K562 (cell line): Measurements from ENCODE around the gene MUSK. TPM values are rescaled to one million over a fixed set of nuclear protein-coding genes. Genes with fewer than 3 reads are reported as not detected.

Experiments used
- ATAC-seq: fragments of 200-7000 bp; cut with Tn5 transposase; 3 replicates; pipeline ENCODE4 v1.9.1; 2020; ENCODE audit warnings: moderate library complexity
- BruUV-seq: library from RNA; stranded (reverse); fragments of 400-500 nt; replicated peaks from 2 replicates; lab custom pipeline; 2021; lab: Mats Ljungman, UMichigan
- CTCF ChIA-PET: fragments of 300-600 bp; formaldehyde crosslinking; extraction: SDS; loops from one replicate; lab custom pipeline; 2021; ENCODE audit warnings: low intra/inter-chr PET ratio; lab: Yijun Ruan, JAX
- POLR2A ChIA-PET: fragments of 300-600, 350-650 bp; sonication (Branson Sonifier 250); formaldehyde crosslinking; extraction: SDS; loops from one replicate; lab custom pipeline; 2021; ENCODE audit warnings: antibody characterized with exemption, inconsistent platforms; lab: Yijun Ruan, JAX
- DNase-seq, 4 experiments: peaks; one replicate each; pipeline versions ENCODE4 v3.0.0 to v3.0.0-alpha.2; 2011 to 2018; ENCODE audit warnings: low spot score in 3 of 4, mixed read lengths in 3 of 4; ENCODE audit errors: extremely low read depth in 1 of 4
- FAIRE-seq: peaks from 2 replicates; lab custom pipeline; 2011; peaks lifted over from hg19 to GRCh38; lab: Jason Lieb, UNC
- H2AFZ ChIP-seq: 2 replicates; pipeline ENCODE4 v1.6.0; 2011; ENCODE audit warnings: low read depth, low read length, control low read depth, inconsistent platforms
- H3K27ac ChIP-seq: fragments of 200-600 bp; 3 replicates; pipeline ENCODE4 v1.8.0; 2011; ENCODE audit warnings: low read depth, mild to moderate bottlenecking, control low read depth, inconsistent platforms, low read length, moderate library complexity, mixed read lengths; ENCODE audit errors: extremely low read depth
- H3K27me3 ChIP-seq, 2 experiments: fragments of 300-600 bp in 1 of 2; 2 replicates in 1 of 2; 3 replicates in 1 of 2; pipeline versions ENCODE4 v1.6.0 to v1.8.0; 2011; ENCODE audit warnings: inconsistent platforms in 2 of 2, low read length in 2 of 2, mild to moderate bottlenecking in 1 of 2, mixed read lengths in 1 of 2, moderate library complexity in 1 of 2; ENCODE audit not compliant: control insufficient read depth in 2 of 2, insufficient read depth in 2 of 2
- H3K36me3 ChIP-seq: fragments of 300-600 bp; 3 replicates; pipeline ENCODE4 v1.8.0; 2011; ENCODE audit warnings: mild to moderate bottlenecking, low read length, inconsistent platforms; ENCODE audit not compliant: control insufficient read depth, insufficient read depth
- H3K4me1 ChIP-seq, 2 experiments: fragments of 200-600 bp in 1 of 2; replicated peaks in 1 of 2; 2 replicates in 1 of 2; 3 replicates in 1 of 2; pipeline versions ENCODE4 v1.5.1 to v1.8.0; 2011; ENCODE audit warnings: inconsistent platforms in 2 of 2, low read length in 2 of 2, mild to moderate bottlenecking in 1 of 2, mixed read lengths in 1 of 2, moderate library complexity in 1 of 2; ENCODE audit not compliant: control insufficient read depth in 2 of 2, insufficient read depth in 2 of 2
- H3K4me2 ChIP-seq: 2 replicates; pipeline ENCODE4 v1.6.1; 2011; ENCODE audit warnings: low read length, control low read depth, inconsistent platforms, mixed read lengths; ENCODE audit not compliant: insufficient read depth
- H3K4me3 ChIP-seq: fragments of 200-600 bp; sonication (generic), shearing (Covaris generic); 2 replicates; pipeline ENCODE4 v1.5.1; 2016; ENCODE audit warnings: control low read depth, inconsistent platforms
- H3K79me2 ChIP-seq: fragments of 200-600 bp; 3 replicates; pipeline ENCODE4 v1.8.0; 2011; ENCODE audit warnings: low read length, inconsistent platforms; ENCODE audit not compliant: control insufficient read depth, insufficient read depth
- H3K9ac ChIP-seq, 2 experiments: 2 replicates each; pipeline versions ENCODE4 v1.6.0 to v1.6.1; 2011; ENCODE audit warnings: low read depth in 2 of 2, low read length in 2 of 2, control low read depth in 1 of 2, inconsistent platforms in 1 of 2, mild to moderate bottlenecking in 1 of 2, mixed read lengths in 1 of 2; ENCODE audit not compliant: insufficient read depth in 1 of 2
- H3K9me1 ChIP-seq: one replicate; pipeline ENCODE4 v1.6.0; 2011; ENCODE audit warnings: inconsistent platforms, mild to moderate bottlenecking, low read length, moderate library complexity; ENCODE audit not compliant: control insufficient read depth, insufficient read depth
- H3K9me3 ChIP-seq: replicated peaks from 2 replicates; pipeline ENCODE4 v1.5.1; 2011; ENCODE audit warnings: low read depth, low read length, inconsistent platforms; ENCODE audit not compliant: control insufficient read depth, insufficient read depth
- H4K20me1 ChIP-seq: replicated peaks from 2 replicates; pipeline ENCODE4 v1.6.1; 2011; ENCODE audit warnings: low read length, inconsistent platforms, mixed read lengths; ENCODE audit not compliant: control insufficient read depth, insufficient read depth
- ARID2 ChIP-seq: fragments of 450-650 bp; IDR thresholded peaks from 2 replicates; pipeline ENCODE4 v1.6.1; 2017; ENCODE audit warnings: antibody characterized with exemption, mild to moderate bottlenecking
- BRD9 ChIP-seq: fragments of 450-650 bp; IDR thresholded peaks from 2 replicates; pipeline ENCODE4 v1.6.1; 2018; ENCODE audit warnings: low read depth; ENCODE audit not compliant: partially characterized antibody
- CCNT2 ChIP-seq: IDR thresholded peaks from 2 replicates; pipeline ENCODE4 v1.6.1; 2011; ENCODE audit warnings: borderline replicate concordance, low read depth, mild to moderate bottlenecking, moderate library complexity, mixed read lengths, low read length; ENCODE audit not compliant: insufficient read length; ENCODE audit errors: extremely low read depth
- CREB3L1 ChIP-seq: fragments of 450-650 bp; IDR thresholded peaks from 2 replicates; pipeline ENCODE4 v1.6.1; 2014; ENCODE audit warnings: low read depth, mild to moderate bottlenecking, moderate library complexity, borderline replicate concordance
- DACH1 ChIP-seq: fragments of 450-650 bp; IDR thresholded peaks from 2 replicates; pipeline ENCODE4 v1.6.1; 2018; ENCODE audit not compliant: partially characterized antibody
- EWSR1 ChIP-seq: fragments of 450-650 bp; IDR thresholded peaks from 2 replicates; pipeline ENCODE4 v1.6.1; 2018; ENCODE audit warnings: borderline replicate concordance, mild to moderate bottlenecking, low read depth, moderate library complexity; ENCODE audit not compliant: partially characterized antibody
- GMEB1 ChIP-seq: fragments of 250-450 bp; sonication (Bioruptor Pico); IDR thresholded peaks from 2 replicates; pipeline ENCODE4 v1.4.0; 2020; ENCODE audit warnings: mild to moderate bottlenecking
- HDAC6 ChIP-seq: IDR thresholded peaks from 2 replicates; pipeline ENCODE4 v1.6.1; 2012; ENCODE audit warnings: low read depth, mild to moderate bottlenecking, control low read depth, inconsistent platforms, low read length, moderate library complexity
- HDAC8 ChIP-seq: fragments of 450-650 bp; IDR thresholded peaks from 2 replicates; pipeline ENCODE4 v1.6.1; 2016; ENCODE audit warnings: mild to moderate bottlenecking, missing genetic modification characterization, moderate library complexity, missing compliant biosample characterization
- HLTF ChIP-seq: fragments of 450-650 bp; IDR thresholded peaks from 2 replicates; pipeline ENCODE4 v1.6.1; 2016
- JUND ChIP-seq, 2 experiments: IDR thresholded peaks; 2 replicates in 1 of 2; 3 replicates in 1 of 2; pipeline ENCODE4 v1.6.1; 2011; ENCODE audit warnings: borderline replicate concordance in 2 of 2, low read depth in 2 of 2, low read length in 2 of 2, improper control_type of control experiment in 1 of 2, missing biosample characterization in 1 of 2, missing genetic modification characterization in 1 of 2, missing genetic modification reagents in 1 of 2
- MECOM ChIP-seq: fragments of 250-450 bp; sonication (Bioruptor Pico); IDR thresholded peaks from 2 replicates; pipeline ENCODE4 v1.8.0; 2022; ENCODE audit warnings: inconsistent platforms
- NCOA6 ChIP-seq: fragments of 450-650 bp; IDR thresholded peaks from 2 replicates; pipeline ENCODE4 v1.6.1; 2017; ENCODE audit warnings: mild to moderate bottlenecking
- NR2C1 ChIP-seq, 2 experiments: fragments of 450-650 bp; IDR thresholded peaks; 2 replicates each; pipeline ENCODE4 v1.6.1; 2017; ENCODE audit warnings: mild to moderate bottlenecking in 2 of 2, antibody characterized with exemption in 1 of 2, inconsistent platforms in 1 of 2, missing compliant biosample characterization in 1 of 2, missing genetic modification characterization in 1 of 2
- RFX1 ChIP-seq: fragments of 450-650 bp; IDR thresholded peaks from 2 replicates; pipeline ENCODE4 v1.6.1; 2016; ENCODE audit warnings: mild to moderate bottlenecking, moderate library complexity
- SMARCC2 ChIP-seq: fragments of 450-650 bp; IDR thresholded peaks from 2 replicates; pipeline ENCODE4 v1.6.1; 2017; ENCODE audit warnings: antibody characterized with exemption, moderate library complexity, mild to moderate bottlenecking, low read depth
- U2AF1 ChIP-seq: fragments of 200-400 bp; formaldehyde crosslinking; optimal IDR thresholded peaks from 2 replicates; pipeline ENCODE3; 2017; ENCODE audit warnings: mild to moderate bottlenecking, low read depth, low read length, moderate library complexity
- WGBS: fragments of 100-300 bp; shearing (Covaris generic); methylation state at CpG from one replicate; pipeline ENCODE4 v1.1.6; 2016; ENCODE audit warnings: low coverage, mixed read lengths; ENCODE audit not compliant: insufficient coverage; ENCODE audit errors: missing lambda C conversion rate; 5-methylcytosine and 5-hydroxymethylcytosine counted together
- in situ Hi-C: fragments of 300-500 bp; cut with MboI; formaldehyde crosslinking; loops from 4 replicates; pipeline ENCODE4 v1.15.0; 2018; ENCODE audit warnings: inconsistent platforms, mixed read lengths
- intact Hi-C: fragments of 100-400 bp; cut with micrococcal nuclease; formaldehyde crosslinking; loops from 2 replicates; pipeline ENCODE4 v1.14.2; 2022
- polyA plus RNA-seq, 8 experiments: library from polyadenylated mRNA; depleted of rRNA in 4 of 8; stranded (reverse) in 5 of 8; unstranded in 3 of 8; fragments of >200 nt; fragmentation: Nextera tagmentation in 2 of 8; fragmentation: Illumina TruSeq in 1 of 8; extraction: Ambion mirVana in 2 of 8; extraction: Trizol in 1 of 8; gene quantifications; 2 replicates each; pipeline versions ENCODE4 v1.2.1 to v1.2.3, GENCODE V29; 2011 to 2014; ENCODE audit warnings: inconsistent platforms in 1 of 8, missing spikeins in 1 of 8
- total RNA-seq, 7 experiments: library from RNA; depleted of rRNA in 6 of 7; stranded (reverse); fragments of >200 nt in 6 of 7; fragmentation: Illumina TruSeq in 2 of 7; extraction: Trizol in 2 of 7; gene quantifications; 2 replicates each; pipeline versions ENCODE4 v1.2.1 to v1.2.3, GENCODE V29; 2011 to 2021; ENCODE audit warnings: low replicate concordance in 1 of 7

MUSK gene
- total and polyA plus RNA-seq, 9 of the 15 experiments (the other 6 are each of a cell fraction or from before 2014, with no cell fraction given) = not detected

GRCh38 chr9:110777196-110777875 is 108.7 kb downstream of the MUSK start:
- no peak overlapping the region for H3K4me2 ChIP-seq
- H3K27me3 ChIP-seq = no peaks in the 10 kb centered on the region
- no peaks in the 10 kb centered on the region for H3K4me1 ChIP-seq
- no TSS peak for BruUV-seq
- H3K9ac ChIP-seq = no peak overlapping the region
- POLR2A ChIA-PET = no interaction called here
- H4K20me1 ChIP-seq = no peaks in the 10 kb centered on the region
- TF ChIP-seq CCNT2 = no peak
- no peak for TF ChIP-seq GMEB1 (CRISPR knock-in tag)
- no peak for TF ChIP-seq MECOM
- no peak for TF ChIP-seq HDAC8 (tag)
- no peak for TF ChIP-seq JUND (IDR thresholded peaks at IDR 0.05; ENCODE audit: borderline replicate concordance, low read depth, low read length)
- TF ChIP-seq JUND (tag; IDR thresholded peaks at IDR 0.05; ENCODE audit: borderline replicate concordance, low read depth, low read length) = no peak
- no peak for TF ChIP-seq NR2C1 (IDR thresholded peaks at IDR 0.05)
- TF ChIP-seq NR2C1 (tag; IDR thresholded peaks at IDR 0.05) = no peak
- TF ChIP-seq CREB3L1 = no peak
- no peak for TF ChIP-seq U2AF1
- TF ChIP-seq NCOA6 = no peak
- TF ChIP-seq HDAC6 = no peak
- TF ChIP-seq ARID2 = no peak
- no peak for TF ChIP-seq SMARCC2
- TF ChIP-seq RFX1 = no peak
- no peak for TF ChIP-seq DACH1
- TF ChIP-seq HLTF = no peak
- no peak for TF ChIP-seq BRD9
- TF ChIP-seq EWSR1 = no peak
- H3K9me1 ChIP-seq = no peaks in the 10 kb centered on the region
- H2AFZ ChIP-seq = no peak overlapping the region
- in situ Hi-C loops = no loop called here
- H3K9me3 ChIP-seq = no peaks in the 10 kb centered on the region
- DNase-seq (no peak), ATAC-seq (no peak), FAIRE-seq (no peak)
- CTCF ChIA-PET = no interaction called here
- H3K27ac ChIP-seq = no peak overlapping the region
- no peaks in the 10 kb centered on the region for H3K79me2 ChIP-seq
- intact Hi-C loops = no loop called here
- H3K36me3 ChIP-seq = no peaks in the 10 kb centered on the region
- WGBS = 0% methylated on average over 5 of the region's 5 CpGs
- no peak overlapping the region for H3K4me3 ChIP-seq
